Measurements from ENCODE around the gene KRIT1.
"Not testable (repeated sequence)": the region's sequence is repeated elsewhere in the genome, so short reads cannot be mapped to it uniquely, and the experiment has no call there.

KRIT1 gene

DNA sequence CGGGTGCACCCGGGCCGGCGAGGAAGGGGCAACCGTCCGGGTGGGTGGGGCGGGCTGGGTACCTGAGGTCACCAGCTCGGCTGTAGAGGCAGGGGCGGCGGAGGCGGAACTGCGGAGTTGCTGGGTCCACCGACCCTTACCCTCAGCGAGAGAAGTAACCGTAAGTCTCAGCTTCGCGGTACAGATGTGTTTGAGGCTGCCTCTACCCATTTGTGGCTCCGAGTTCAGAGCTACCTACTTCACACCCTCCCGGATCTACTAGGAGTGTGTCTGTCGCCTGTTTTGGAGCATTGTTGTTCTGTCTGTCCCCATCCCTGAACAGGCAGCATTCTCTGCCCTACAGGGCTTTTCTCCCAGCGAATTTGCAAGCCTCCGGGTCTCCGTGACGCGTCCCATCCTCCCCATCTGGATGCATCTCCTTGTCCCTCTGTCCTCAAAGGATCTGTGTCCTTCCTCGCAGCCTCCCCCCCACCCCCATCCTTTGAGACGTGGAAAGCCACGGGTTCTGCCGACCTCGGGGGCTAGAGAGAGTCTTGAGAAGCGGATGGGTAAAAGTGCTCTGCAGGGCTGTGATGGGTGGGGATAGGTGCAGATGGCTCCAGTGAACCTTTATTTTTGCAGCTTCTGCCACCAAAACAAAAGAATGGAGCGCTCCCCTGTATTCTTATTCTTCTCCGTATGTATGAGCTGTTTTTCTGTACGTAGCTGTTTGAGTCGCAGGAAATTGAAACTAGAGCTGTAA, 817 bp upstream of the KRIT1 start:
- DNase-seq: no peak

DNA sequence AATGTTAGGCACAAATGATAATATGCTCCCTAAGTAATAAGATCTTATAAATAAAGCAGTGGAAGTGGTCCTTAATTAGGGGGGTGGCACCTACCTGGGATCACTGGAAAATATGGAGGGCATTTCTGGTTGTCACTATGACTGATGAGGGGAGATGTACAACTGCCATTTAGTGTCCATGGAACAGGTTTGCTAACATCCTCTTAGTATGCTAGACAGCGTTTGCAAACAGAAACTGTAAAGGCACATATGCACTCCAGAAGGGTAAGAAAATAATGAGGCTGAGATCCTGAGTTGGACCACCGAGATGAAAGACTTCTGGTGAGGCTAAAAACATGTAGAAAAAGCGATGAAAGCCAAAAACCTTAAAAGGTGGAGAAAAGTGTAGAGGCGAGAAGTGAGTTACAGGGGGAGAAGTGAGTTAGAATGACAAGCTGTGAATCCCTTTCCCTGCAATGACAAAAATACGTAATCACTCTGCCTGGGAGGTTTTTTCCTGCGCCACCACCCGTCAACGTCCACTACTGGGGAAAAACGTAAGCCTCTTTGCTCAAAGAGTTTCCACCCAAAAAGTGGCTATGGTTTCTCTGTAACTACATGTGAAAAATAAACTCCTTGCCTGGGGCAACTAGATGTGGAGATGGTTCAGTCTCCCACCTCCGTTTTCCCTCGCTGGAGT, 767 bp downstream of the KRIT1 start:
- no peak for DNase-seq

DNA sequence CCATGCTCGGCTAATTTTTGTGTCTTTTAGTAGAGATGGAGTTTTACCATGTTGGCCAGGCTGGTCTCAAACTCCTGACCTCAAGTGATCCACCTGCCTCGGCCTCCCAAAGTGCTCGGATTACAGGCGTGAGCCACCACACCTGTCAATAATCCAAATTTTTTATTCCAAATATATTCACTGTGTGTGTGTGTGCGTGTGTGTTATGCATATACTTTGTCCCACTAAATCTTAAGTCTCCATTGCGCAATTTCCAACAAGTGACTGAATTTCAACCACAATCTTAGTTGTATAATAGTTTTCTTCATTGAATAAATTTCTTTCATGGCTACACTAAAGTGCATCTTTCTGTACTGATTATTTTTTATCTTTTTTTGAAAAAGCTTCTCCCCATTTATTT, 2.7 kb downstream of the KRIT1 start:
- no peak for DNase-seq

DNA sequence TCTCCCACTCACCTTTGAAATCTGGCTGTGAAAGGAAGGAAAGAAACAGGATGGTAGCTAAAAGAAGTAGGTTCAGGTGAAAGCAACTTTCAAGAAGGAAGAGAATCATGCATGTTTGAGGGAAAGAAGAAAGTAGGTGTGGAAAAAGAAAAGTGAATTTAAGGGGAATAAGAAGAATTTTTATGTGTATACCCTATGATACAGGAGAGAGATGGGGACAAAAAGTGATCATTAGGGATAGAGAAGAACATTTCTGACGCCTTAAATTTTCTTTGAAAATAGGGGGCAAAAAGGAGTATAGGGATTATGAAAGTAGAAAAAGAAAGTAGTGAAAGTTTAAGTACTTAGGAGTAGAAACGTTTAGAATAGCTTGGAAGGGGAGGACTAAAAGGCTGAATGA, 15.2 kb downstream of the KRIT1 start:
- no peak for DNase-seq

DNA sequence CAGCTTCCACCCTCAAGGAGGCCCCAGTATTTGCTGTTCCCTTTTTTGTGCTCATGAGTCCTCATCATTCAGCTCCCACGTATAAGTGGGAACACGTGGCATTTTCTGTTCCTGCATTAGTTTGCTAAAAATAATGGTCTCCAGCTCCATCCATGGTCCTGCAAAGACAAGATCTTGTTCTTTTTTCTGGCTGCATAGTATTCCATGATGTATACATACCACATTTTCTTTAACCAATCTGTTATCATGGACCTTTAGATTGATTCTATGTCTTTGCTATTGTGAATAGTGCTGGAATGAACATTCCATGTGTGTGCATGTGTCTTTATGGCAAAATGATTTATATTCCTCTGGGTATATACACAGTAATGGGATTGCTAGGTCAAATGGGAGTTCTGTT, 17.0 kb downstream of the KRIT1 start:
- no peak for DNase-seq

DNA sequence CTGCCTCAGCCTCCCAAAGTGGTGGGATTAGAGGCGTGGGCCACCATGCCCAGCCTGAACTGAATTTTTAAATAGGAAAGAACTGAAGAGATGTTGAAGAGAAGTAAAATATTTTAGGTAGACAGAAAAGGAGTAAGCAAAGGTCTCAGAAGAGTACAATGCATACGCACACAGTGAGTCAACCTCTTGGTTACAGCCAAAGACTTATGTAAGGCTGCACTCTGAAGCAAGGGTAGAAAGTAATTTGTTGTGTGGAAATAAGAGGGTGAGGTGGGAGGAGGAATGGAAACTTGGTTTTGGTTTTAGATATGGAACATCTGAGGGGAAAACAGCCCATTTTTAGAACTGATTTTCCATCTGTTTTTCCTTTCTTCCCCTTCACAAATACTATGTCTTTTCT, 17.6 kb downstream of the KRIT1 start:
- DNase-seq: no peak

DNA sequence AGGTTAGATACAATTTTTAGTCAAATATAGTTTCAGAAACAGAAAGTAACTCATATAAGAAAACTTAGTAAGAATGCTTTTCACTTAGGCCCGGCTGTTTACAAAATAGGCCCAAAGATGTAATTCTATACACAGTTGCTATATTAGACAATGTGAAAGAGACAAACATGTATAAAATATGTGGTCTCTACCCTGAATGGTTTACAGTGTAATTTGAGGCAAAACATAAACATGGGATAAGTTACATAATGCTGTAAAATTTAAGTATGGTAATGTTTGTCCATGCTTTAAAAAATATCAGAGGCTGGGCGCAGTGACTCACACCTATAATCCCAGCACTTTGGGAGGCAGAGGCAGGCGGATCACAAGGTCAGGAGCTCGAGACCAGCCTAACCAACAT, 18.7 kb downstream of the KRIT1 start:
- DNase-seq: no peak

DNA sequence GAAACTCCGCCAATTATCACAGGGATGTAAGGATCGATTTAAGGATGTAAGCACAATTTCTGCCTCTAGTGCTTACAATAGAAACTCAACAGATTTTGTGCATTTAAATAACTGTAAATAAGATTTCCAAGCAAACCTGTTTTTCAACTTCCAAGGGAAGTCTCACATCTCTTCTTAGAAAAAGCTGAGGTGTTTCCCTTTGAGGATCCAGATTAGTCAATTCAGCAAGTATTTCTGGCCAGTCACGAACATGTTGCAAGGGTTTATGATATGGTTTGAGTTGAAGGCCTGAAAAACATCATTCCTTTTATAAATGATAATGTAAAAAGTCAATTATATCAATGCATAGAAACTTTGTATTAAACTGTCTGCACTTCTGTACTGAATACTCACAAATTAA, 23.9 kb downstream of the KRIT1 start:
- no peak for DNase-seq

DNA sequence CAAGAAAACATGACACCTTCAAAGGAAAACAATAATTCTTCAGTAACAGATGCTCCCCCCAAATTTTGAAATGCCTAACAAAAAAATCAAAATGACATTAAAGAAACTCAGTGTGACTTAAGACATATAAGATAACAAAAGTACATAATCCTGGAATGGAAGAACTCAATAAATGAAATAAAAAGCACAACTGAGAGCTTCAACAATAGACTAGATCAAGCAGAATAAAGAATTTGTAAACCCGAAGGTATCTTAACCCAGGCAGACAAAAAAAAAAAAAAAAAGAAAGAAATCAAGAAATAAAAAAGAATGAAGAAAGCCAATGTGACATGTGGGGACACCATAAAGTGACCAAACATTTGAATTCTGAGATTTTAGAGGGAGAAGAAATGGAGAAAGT, 39.0 kb downstream of the KRIT1 start:
- no peak for DNase-seq

DNA sequence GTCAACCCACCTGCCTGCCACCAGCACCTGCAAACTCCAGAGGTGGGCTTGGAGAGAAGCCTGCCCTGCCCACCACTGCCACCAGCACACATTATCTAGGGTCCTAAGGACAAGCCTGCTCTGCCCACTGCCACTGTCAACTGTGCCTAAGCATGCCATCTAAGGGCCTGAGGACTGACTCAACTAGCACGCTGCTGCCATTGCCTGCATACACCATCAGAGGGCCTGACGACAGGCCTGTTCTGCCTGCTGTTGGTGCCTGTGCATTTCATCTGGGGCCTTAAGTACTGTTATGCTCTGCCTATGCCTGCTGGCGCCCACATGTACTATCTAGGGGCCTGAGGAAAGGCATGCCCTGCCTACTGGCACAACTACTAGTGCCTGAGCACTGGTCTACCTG, 39.7 kb downstream of the KRIT1 start:
- DNase-seq: no peak

DNA sequence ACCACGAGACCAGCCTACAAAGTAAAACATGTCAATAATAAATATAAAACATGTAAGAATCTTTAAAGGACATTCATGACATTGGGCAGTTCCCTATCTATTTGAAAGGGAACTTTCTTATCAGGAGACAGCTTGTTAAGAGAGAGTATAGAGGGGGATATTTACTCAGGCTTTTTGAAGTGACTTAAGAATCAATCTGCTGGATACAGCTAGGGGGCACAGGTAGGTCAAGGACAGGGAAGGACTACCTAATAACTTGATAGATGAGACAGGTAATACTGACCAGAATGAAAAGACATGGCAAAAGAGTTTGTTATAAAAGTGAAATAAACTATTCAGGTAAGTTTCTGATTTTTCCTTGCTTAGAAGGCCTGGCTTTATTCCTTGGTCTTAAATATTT, 44.9 kb downstream of the KRIT1 start:
- no peak for DNase-seq

DNA sequence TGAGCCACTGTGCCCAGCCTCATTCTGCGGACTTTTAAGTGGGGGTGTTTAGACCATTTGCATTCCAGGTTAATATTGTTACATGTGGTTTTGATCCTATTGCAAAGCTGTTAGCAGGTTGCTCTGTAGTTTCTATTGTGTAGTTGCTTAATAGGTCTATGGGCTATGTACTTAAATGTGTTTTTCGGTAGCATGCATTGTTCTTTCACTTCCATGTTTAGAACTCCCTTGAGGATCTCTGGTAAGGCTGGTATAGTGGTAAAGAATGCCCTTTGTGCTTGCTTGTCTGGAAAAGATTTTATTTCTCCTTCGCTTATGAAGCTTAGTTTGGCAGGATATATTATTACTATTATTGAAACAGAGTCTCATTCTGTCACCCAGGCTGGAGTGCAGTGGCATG, 53.4 kb downstream of the KRIT1 start:
- no peak for DNase-seq

DNA sequence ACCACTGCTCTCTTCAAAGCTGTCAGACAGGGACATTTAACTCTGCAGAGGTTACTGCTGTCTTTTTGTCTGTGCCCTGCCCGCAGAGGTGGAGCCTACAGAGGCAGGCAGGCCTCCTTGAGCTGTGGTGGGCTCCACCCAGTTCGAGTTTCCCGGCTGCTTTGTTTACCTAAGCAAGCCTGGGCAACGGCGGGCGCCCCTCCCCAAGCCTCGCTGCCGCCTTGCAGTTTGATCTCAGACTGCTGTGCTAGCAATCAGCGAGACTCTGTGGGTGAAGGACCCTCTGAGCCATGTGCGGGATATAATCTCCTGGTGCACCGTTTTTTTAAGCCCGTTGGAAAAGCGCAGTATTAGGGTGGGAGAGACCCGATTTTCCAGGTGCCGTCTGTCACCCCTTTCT, 56.5 kb downstream of the KRIT1 start:
- not testable (repeated sequence) for DNase-seq

DNA sequence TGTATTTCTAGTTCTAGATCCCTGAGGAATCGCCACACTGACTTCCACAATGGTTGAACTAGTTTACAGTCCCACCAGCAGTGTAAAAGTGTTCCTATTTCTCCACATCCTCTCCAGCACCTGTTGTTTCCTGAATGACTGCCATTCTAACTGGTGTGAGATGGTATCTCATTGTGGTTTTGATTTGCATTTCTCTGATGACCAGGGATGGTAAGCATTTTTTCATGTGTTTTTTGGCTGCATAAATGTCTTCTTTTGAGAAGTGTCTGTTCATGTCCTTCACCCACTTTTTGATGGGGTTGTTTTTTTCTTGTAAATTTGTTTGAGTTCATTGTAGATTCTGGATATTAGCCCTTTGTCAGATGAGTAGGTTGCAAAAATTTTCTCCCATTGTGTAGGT, 61.4 kb downstream of the KRIT1 start:
- not testable (repeated sequence) for DNase-seq

DNA sequence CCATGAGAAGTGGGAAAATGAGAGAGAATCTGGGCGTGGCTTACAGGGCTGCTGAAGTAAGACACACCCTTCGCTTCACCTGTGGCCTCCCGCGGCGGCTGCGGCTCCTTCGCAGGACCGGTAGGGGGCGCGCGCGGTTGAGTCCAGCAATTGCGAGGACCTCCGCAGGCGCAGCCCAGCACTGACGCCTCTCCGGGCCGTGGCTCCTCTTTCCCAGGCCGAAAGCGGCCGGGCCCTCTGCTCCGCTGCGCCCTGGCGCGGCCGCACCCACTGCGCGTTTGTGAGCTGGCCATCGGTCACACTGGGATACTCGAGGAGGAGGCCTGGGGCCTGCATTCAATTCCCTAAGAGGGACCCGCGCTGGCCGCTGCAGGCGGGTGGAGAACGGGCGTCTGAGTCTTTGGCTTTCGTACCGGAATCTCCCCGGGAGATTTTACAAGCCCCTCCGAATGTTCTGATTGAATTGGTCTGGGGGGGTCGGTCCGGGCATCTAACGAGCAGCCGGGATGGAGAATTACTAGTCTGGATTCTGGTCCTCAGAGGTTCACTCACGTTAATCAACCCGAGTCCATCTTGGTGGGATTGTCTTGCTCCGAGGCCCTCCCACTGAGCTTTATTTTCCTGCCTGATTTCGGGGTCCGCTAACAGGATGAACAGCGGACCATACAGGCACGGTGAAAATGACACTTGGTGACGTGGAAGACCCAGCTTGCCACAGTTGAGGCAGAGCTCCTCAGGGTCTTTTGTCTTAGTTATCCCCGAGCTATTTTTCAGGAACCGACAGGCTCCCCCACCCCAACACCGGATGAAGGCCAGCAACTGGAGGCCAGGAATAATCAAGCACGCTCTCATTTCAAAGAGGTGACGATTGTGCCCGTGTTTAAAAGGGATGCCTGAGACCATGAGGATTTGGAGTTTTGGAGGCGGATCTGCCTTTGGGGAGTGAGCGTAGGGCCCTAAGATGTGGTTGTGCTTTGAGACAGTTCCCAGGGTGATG, 66.5 kb downstream of the KRIT1 start, which contains the start of gene LRRD1:
TSS of gene LRRD1 (minus strand) at position 215 of the 997 bp plus-strand sequence. CDS start 13,940 bp downstream, outside the sequence.
- peak; percentile 75 for DNase-seq

DNA sequence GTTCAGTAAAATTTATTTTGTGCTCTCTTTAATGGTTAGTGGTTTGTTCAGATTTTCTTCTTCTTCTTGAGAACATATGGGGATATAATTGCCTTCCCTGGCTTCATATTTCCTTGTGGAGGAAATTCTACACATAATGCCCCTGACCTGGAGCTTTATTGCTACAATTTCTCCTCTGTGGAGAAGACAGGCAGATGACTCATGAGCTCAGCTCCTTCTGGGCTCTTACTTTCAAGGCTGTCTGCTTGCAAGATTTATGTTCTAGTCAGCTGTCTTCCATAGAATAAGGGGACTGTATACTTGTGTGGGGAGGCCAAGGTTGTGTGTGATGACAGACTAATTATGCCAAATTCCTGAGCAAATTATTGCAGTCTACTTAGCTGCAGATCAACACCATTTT, 68.4 kb downstream of the KRIT1 start:
- DNase-seq: peak; percentile 61

DNA sequence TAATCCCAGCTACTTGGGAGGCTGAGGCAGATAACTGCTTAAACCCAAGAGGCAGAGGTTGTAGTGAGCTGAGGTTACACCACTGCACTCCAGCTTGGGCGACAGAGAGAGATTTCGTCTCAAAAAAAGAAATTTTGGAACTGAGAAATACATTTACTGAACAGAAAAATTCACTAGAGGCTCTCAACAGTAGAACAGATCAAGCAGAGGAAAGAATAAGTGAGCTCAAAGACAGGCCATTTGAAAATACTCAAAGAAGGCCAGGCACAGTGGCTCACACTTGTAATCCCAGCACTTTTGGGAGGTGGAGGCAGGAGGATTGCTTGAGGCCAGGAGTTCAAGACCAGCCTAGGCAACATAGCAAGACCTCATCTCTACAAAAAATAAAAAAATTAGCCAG, 76.2 kb downstream of the KRIT1 start:
- DNase-seq: not testable (repeated sequence)

DNA sequence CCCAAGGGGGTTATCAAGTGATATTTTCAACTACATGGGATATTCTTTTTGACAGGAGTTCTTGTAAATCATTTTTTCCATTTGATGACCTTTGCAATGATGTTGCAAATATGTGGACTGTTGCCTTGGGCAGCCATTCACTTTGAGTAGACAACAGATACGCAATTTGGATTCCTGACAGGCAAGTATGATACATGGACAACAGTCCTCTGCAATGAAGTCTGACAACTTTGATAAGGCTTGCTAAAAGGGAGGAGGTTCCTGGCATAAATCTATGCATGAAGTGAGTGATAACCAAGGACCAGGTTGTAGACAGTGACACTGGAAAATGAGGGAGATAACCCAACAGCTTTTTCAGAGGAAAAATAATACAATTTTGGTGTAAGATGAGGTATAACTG, 84.4 kb downstream of the KRIT1 start:
- DNase-seq: peak; percentile 47

DNA sequence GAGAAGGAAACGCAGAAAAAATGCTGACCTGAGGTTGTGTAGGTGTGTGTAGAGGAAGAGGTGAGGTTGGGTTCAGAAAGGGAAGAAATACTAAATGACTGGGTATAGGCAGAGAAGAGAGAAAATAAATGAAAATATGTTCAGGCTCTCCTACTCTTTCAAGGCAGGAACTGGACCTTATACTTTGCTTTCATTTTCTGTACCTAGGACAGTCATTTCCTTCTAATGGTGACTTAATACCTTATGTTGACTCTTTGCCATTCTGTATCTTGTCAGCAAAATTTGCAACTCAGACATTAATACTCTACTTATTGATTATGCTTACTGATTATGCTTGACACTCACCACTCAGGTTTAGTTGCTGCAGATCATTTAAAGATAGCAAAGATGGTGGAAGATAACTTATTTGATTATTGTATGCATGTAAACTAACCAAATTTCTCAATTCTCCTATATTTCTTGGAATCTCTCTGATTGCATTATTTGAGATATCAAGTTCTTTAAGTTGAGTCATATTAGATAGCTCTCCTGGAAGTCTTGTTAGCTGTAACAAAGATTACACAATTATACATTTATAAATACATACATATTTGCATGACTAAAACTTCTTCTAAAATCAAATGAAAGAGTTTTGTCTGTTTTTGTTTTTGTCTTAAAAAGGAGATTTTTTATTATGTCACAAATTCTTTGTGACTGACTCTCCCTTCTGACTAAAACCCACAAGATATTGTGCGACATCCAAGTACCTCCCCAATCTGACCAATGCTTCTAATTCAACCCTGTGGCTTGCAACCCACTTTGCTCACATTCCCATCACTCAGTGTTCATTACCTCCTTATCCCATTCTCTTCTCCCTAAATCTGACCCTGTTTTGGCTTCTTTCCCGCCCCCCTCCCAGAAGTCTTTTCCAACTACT, 86.8 kb downstream of the KRIT1 start:
- DNase-seq: peak; percentile 69

DNA sequence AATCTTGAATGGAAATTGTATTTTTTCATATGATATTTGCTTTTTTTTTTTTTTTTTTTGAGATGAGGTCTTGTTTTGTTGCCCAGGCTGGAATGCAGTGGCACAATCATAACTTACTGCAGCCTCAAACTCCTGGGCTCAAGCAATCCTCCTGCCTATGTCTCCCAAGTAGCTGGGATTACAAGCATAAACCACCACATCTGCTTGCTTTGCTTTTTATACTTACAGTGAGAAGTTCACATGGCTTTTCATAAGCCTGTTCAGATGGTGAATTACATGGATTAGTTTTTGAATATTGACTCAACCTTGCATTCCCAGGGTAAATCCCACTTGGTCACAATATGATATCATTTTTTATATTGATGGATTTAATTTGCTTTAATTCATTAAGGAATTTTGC, 88.7 kb downstream of the KRIT1 start:
- DNase-seq: no peak

DNA sequence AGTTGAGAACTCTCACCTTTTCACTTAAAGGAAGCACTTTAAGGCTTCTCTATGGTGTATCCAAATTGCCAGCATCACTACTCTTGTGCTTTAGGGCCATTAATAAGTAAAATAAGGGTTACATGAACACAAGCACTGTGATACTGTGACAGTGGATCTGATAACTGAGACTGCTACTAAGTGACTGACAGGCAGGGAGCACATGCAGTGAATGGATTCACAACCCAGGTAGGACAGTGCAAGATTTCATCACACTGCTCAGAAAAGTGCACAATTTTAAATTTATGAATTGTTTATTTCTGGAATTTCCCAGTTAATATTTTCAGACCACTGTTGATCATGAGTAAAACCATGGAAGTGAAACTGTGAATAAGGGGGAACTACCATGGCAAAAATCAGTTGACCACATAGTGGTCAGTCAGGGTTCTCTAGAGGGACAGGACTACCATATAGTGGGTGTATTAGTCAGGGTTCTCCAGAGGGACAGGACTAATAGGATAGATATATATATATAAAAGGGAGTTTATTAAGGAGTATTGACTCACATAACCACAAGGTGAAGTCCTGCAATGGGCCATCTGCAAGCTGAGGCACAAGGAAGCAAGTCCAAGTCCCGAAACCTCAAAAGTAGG, 90.5 kb downstream of the KRIT1 start:
- no peak for DNase-seq
